ENCODE results near the gene IL13RA2. TPM values are rescaled to one million over a fixed set of nuclear protein-coding genes. Genes with fewer than 3 reads are reported as not detected.

Gene IL13RA2
- polyA plus RNA-seq, 1 of the 3 experiments (the other 2 are of a cell fraction): 8.1 TPM

GRCh38 chrX:115058276-115058675 is 40.9 kb upstream of the IL13RA2 start (continued):
- TF ChIP-seq YY1 (IDR thresholded peaks at IDR 0.05; ENCODE audit: low read depth) (no peak), POLR2AphosphoS5 (IDR thresholded peaks at IDR 0.05; ENCODE audit: low read depth, low read length) (peak; percentile 26; the same call in 1 of the 2 replicates), CHD2 (IDR thresholded peaks at IDR 0.05; ENCODE audit: low read length, partially characterized antibody) (no peak), PBX3 (IDR thresholded peaks at IDR 0.05) (no peak), RAD21 (IDR thresholded peaks at IDR 0.05; ENCODE audit: low read length) (no peak), TCF12 (IDR thresholded peaks at IDR 0.05) (peak; percentile 74), FOSL2 (IDR thresholded peaks at IDR 0.05; ENCODE audit: borderline replicate concordance, low read depth) (peak; percentile 35; the same call in 1 of the 2 replicates), RXRA (IDR thresholded peaks at IDR 0.05; ENCODE audit: borderline replicate concordance, low read depth) (0 out of 2 replicates have a peak, but pooled peaks have one; percentile 18), GABPA (IDR thresholded peaks at IDR 0.05; ENCODE audit: low read depth) (no peak), FOXM1 (IDR thresholded peaks at IDR 0.05; ENCODE audit: low read depth) (peak; percentile 35; the same call in 1 of the 2 replicates), GATA2 (CRISPR knock-in tag; IDR thresholded peaks at IDR 0.05) (no peak)
- TF ChIP-seq, protein P1, sequence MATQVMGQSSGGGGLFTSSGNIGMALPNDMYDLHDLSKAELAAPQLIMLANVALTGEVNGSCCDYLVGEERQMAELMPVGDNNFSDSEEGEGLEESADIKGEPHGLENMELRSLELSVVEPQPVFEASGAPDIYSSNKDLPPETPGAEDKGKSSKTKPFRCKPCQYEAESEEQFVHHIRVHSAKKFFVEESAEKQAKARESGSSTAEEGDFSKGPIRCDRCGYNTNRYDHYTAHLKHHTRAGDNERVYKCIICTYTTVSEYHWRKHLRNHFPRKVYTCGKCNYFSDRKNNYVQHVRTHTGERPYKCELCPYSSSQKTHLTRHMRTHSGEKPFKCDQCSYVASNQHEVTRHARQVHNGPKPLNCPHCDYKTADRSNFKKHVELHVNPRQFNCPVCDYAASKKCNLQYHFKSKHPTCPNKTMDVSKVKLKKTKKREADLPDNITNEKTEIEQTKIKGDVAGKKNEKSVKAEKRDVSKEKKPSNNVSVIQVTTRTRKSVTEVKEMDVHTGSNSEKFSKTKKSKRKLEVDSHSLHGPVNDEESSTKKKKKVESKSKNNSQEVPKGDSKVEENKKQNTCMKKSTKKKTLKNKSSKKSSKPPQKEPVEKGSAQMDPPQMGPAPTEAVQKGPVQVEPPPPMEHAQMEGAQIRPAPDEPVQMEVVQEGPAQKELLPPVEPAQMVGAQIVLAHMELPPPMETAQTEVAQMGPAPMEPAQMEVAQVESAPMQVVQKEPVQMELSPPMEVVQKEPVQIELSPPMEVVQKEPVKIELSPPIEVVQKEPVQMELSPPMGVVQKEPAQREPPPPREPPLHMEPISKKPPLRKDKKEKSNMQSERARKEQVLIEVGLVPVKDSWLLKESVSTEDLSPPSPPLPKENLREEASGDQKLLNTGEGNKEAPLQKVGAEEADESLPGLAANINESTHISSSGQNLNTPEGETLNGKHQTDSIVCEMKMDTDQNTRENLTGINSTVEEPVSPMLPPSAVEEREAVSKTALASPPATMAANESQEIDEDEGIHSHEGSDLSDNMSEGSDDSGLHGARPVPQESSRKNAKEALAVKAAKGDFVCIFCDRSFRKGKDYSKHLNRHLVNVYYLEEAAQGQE (IDR thresholded peaks at IDR 0.05; ENCODE audit: low read depth, low read length): no peak
- TF ChIP-seq, protein P2, sequence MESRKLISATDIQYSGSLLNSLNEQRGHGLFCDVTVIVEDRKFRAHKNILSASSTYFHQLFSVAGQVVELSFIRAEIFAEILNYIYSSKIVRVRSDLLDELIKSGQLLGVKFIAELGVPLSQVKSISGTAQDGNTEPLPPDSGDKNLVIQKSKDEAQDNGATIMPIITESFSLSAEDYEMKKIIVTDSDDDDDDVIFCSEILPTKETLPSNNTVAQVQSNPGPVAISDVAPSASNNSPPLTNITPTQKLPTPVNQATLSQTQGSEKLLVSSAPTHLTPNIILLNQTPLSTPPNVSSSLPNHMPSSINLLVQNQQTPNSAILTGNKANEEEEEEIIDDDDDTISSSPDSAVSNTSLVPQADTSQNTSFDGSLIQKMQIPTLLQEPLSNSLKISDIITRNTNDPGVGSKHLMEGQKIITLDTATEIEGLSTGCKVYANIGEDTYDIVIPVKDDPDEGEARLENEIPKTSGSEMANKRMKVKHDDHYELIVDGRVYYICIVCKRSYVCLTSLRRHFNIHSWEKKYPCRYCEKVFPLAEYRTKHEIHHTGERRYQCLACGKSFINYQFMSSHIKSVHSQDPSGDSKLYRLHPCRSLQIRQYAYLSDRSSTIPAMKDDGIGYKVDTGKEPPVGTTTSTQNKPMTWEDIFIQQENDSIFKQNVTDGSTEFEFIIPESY (IDR thresholded peaks at IDR 0.05; ENCODE audit: borderline replicate concordance, low read depth): 0 out of 2 replicates have a peak, but pooled peaks have one; percentile 31

DNA sequence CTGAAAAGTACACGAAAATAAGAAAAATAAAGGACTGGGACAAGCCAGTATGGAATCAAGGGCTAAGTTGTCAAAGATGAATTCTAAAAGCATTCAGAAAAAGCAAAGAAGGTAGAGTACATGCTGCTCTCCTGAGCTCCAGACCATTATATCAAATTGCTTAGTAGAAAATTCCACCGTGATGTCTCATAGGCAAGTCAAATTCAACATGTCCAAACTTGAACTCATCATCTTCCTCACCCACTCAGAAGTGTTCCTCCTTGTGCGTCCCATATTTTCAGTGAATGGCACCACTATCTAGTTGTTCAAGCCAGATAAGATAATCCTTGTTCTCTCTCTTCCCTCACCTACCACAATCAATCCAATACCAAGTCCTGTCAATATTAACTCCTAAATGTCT is 37.5 kb upstream of the IL13RA2 start:
- TF ChIP-seq, protein P3, sequence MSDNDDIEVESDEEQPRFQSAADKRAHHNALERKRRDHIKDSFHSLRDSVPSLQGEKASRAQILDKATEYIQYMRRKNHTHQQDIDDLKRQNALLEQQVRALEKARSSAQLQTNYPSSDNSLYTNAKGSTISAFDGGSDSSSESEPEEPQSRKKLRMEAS (IDR thresholded peaks at IDR 0.05; ENCODE audit: low read depth): no peak
- TF ChIP-seq RAD21 (IDR thresholded peaks at IDR 0.05; ENCODE audit: low read length) (no peak), ELF1 (IDR thresholded peaks at IDR 0.05) (no peak), JUND (IDR thresholded peaks at IDR 0.05) (no peak)
- Histone ChIP-seq H3F3A (replicated peaks; ENCODE audit: insufficient read depth) (peaks cover 17% of the 10 kb centered on the region), H3K36me3 (replicated peaks in 1 of 2; ENCODE audit: control insufficient read depth in 1 of 2, insufficient read depth in 2 of 2, low read length in 1 of 2) (no peaks in the 10 kb centered on the region), H3K27me3 (ENCODE audit: insufficient read depth) (no peaks in the 10 kb centered on the region), H2AFZ (ENCODE audit: low read depth) (no peak overlapping the region), H3K4me3 (ENCODE audit: low read depth in 2 of 2, low read length in 1 of 2) (no peak overlapping the region), H4K20me1 (ENCODE audit: insufficient read depth) (no peaks in the 10 kb centered on the region), H3K9me3 (no peaks in the 10 kb centered on the region), H3K9ac (no peak overlapping the region), H3K4me2 (no peak overlapping the region), H3K79me2 (ENCODE audit: insufficient read depth) (no peaks in the 10 kb centered on the region), H3K27ac (ENCODE audit: low read depth in 2 of 2, low read length in 1 of 2) (no peak overlapping the region), H3K9me2 (no peaks in the 10 kb centered on the region), H3K4me1 (ENCODE audit: control insufficient read depth in 1 of 2, insufficient read depth in 2 of 2, low read depth in 1 of 2, low read length in 1 of 2) (no peaks in the 10 kb centered on the region; a peak in 1 of 4 replicates)
- DNase-seq: no peak
- ChIA-PET CTCF (no interaction called here), POLR2A (no interaction called here)
- 24% methylated on average over 3 of the region's 3 CpGs for WGBS (ENCODE audit: low lambda C conversion rate)
